Tibial nerve (tissue), 4 donors: ENCODE measurements around the gene RGR.

ENCODE experiments used
- CTCF ChIP-seq, 5 experiments: fragments of 200-600 bp in 3 of 5; fragments of 450-650 bp in 2 of 5; sonication (generic) in 3 of 5; IDR thresholded peaks; one replicate each; pipeline ENCODE4 v1.5.1; 2016 to 2019; ENCODE audit warnings: antibody characterized with exemption in 5 of 5, mild to moderate bottlenecking in 3 of 5, moderate library complexity in 2 of 5
- EP300 ChIP-seq, 2 donors: sonication (generic); formaldehyde crosslinking; IDR thresholded peaks; one replicate each; pipeline ENCODE4 v1.6.1; 2017; ENCODE audit warnings: antibody characterized with exemption in 2 of 2, mild to moderate bottlenecking in 1 of 2
- POLR2A ChIP-seq, 2 donors: fragments of 450-650 bp; IDR thresholded peaks; one replicate each; pipeline ENCODE4 v1.6.1; 2017; ENCODE audit warnings: antibody characterized with exemption in 2 of 2, mild to moderate bottlenecking in 2 of 2, moderate library complexity in 2 of 2

GRCh38 chr10:84233940-84234339, 10.9 kb upstream of the RGR start:
- TF ChIP-seq CTCF (IDR thresholded peaks at IDR 0.05) (no peak), POLR2A (IDR thresholded peaks at IDR 0.05) (no peak), EP300 (IDR thresholded peaks at IDR 0.05) (no peak)
